ENCODE measurements around the gene TEAD3.

Gene TEAD3

GRCh38 chr6:35457907-35458306, 39.0 kb downstream of the TEAD3 start:
- DNase-seq (ENCODE audit: low read depth) = no peak
- TF ChIP-seq CTCF (IDR thresholded peaks at IDR 0.05; ENCODE audit: low read depth, low read length, missing control alignments) = no peak
- no peak overlapping the region for H3K4me3 ChIP-seq (ENCODE audit: low read depth, low read length)
- in situ Hi-C loops (cut with HindIII; ENCODE audit: low sequenced_read_pairs) = no loop called here

DNA sequence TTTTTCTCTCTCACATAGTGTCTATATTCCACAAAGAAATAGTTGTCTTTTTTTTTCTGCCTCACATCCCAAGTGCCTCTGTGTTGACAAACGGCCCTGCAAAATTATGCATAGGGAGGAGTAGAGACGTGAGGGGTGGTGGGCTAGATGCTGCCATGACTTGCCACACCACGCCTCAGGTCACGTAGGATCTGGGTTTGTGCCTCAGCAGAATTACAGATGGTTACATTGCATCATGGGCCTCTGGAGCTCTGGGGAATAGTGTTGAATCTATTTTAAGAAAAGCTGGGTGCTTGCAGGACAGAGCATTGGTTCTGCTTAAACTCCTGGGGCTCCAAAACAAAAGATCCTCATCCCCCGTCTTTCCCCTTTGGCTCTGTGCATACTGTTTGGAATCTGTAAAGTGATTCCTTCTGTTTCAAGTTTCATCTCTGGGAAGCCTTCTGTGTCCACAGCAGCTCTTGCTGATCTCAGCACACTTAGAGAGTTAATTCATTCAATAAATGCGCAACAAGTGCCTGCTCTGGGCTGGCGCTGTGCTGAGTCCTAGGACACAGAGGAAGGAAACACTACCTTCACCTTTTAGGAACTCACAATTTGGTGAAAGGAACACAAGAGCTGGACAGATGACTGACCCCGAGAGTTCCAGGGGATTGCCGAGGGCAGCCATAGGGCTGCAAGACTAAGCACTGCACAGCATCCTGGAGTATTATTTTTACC, 42.3 kb downstream of the TEAD3 start:
- DNase-seq (ENCODE audit: low read depth) = no peak
- TF ChIP-seq CTCF (IDR thresholded peaks at IDR 0.05; ENCODE audit: low read depth, low read length, missing control alignments) = no peak
- in situ Hi-C loops (cut with HindIII; ENCODE audit: low sequenced_read_pairs) = no loop called here
- H3K4me3 ChIP-seq (ENCODE audit: low read depth, low read length) = no peak overlapping the region

- DNase-seq (ENCODE audit: low read depth) = no peak
- TF ChIP-seq CTCF (IDR thresholded peaks at IDR 0.05; ENCODE audit: low read depth, low read length, missing control alignments) = no peak
- H3K4me3 ChIP-seq (ENCODE audit: low read depth, low read length) = peak overlapping the region; percentile 55
- in situ Hi-C loops (cut with HindIII; ENCODE audit: low sequenced_read_pairs) = no loop called here
These were observed 43.6 kb downstream of the TEAD3 start for GRCh38 chr6:35453236-35453635.

GRCh38 chr6:35452183-35453090, 44.4 kb downstream of the TEAD3 start, which contains the start of gene FANCE:
FANCE (plus strand) TSS chr6:35452338; CDS start chr6:35452546, 208 bp downstream.
- no peak for TF ChIP-seq CTCF (IDR thresholded peaks at IDR 0.05; ENCODE audit: low read depth, low read length, missing control alignments)
- peak; percentile 64 for DNase-seq (ENCODE audit: low read depth)
- H3K4me3 ChIP-seq (ENCODE audit: low read depth, low read length) = peak within 1 kb of the TSS; percentile 55
- in situ Hi-C loops (cut with HindIII; ENCODE audit: low sequenced_read_pairs) = no loop called here

- peak overlapping the region; percentile 55 for H3K4me3 ChIP-seq (ENCODE audit: low read depth, low read length)
- no peak for TF ChIP-seq CTCF (IDR thresholded peaks at IDR 0.05; ENCODE audit: low read depth, low read length, missing control alignments)
- no peak for DNase-seq (ENCODE audit: low read depth)
- in situ Hi-C loops (cut with HindIII; ENCODE audit: low sequenced_read_pairs) = no loop called here
These were observed 45.3 kb downstream of the TEAD3 start for GRCh38 chr6:35451354-35452182.

DNA sequence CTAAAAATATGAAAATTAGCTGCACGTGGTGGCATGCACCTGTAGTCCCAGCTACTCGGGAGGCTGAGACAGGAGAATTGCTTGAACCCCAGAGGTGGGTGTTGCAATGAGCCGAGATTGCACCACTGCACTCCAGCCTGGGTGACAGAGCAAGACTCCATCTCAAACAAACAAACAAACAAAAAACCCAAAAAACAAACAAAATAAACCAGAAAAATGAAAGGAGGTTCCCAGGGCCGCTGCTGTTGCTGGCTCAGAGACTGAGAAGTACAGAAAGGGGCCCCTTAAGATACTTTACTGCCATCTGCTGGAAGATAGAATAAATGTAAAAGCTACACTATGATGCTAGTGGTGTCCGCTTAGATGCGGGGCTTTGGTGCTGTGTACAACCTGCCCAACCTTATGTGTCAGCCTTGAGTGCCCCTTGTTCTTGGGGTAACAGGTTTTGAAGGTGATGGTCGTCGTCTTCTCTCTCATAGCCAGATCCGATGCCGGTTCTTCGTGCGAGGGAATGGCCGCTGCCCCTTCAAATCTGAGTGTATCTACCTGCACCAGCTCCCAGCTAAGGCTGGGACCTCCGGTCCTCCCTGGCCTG, 47.5 kb downstream of the TEAD3 start:
- H3K4me3 ChIP-seq (ENCODE audit: low read depth, low read length) = no peak overlapping the region
- DNase-seq (ENCODE audit: low read depth) = no peak
- in situ Hi-C loops (cut with HindIII; ENCODE audit: low sequenced_read_pairs) = no loop called here
- TF ChIP-seq CTCF (IDR thresholded peaks at IDR 0.05; ENCODE audit: low read depth, low read length, missing control alignments) = peak; percentile 60
